Measurements from ENCODE around the gene PITX2. TPM values are rescaled to one million over a fixed set of nuclear protein-coding genes. Genes with fewer than 3 reads are reported as not detected.

The PITX2 gene
- polyA plus RNA-seq, 1 of the 3 experiments (the other 2 are of a cell fraction), result not detected

DNA sequence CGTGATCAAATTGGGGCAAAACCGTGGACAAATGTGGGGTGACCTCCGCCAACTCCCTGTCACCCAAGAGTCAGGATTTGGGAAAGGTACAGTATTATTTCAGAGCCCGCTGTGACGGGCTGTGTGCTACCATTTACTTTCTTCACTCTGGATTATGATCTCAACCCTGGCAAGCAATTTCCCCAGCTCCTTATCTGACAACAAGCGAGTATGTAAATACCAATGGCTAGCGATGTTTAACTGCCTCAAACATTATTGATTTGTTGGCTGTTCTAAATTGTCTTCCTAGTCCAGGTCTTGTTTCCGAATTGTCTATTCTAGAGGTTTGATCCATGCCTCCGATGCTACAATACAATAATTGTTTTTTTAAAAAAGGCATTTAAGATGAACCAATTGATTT is 17.7 kb upstream of the PITX2 start:
- Histone ChIP-seq H3F3A (replicated peaks; ENCODE audit: insufficient read depth) (no peaks in the 10 kb centered on the region), H3K79me2 (ENCODE audit: insufficient read depth) (no peaks in the 10 kb centered on the region), H3K9me3 (no peaks in the 10 kb centered on the region), H3K4me1 (ENCODE audit: control insufficient read depth in 1 of 2, insufficient read depth in 2 of 2, low read depth in 1 of 2, low read length in 1 of 2) (peaks cover 0 to 2% of the 10 kb centered on the region in 2 experiments; a peak in 1 of 4 replicates), H3K9ac (no peak overlapping the region), H3K36me3 (replicated peaks in 1 of 2; ENCODE audit: control insufficient read depth in 1 of 2, insufficient read depth in 2 of 2, low read length in 1 of 2) (no peaks in the 10 kb centered on the region), H3K27ac (ENCODE audit: low read depth in 2 of 2, low read length in 1 of 2) (no peak overlapping the region), H3K4me2 (no peak overlapping the region), H3K4me3 (ENCODE audit: low read depth in 2 of 2, low read length in 1 of 2) (no peak overlapping the region), H2AFZ (ENCODE audit: low read depth) (no peak overlapping the region), H3K27me3 (ENCODE audit: insufficient read depth) (peaks cover 73% of the 10 kb centered on the region), H4K20me1 (ENCODE audit: insufficient read depth) (no peaks in the 10 kb centered on the region), H3K9me2 (no peaks in the 10 kb centered on the region)
- WGBS (ENCODE audit: low lambda C conversion rate), result 2% methylated on average over 9 of the region's 9 CpGs
- ChIA-PET POLR2A (no interaction called here), CTCF (interaction anchor here (1.2 to 1.8 kb wide), 3 partner anchors 8 to 20 kb away, joined by 3 to 5 read pairs (median 4); no protein-coding TSS in a partner anchor)
- no peak for TF ChIP-seq RCOR1 (IDR thresholded peaks at IDR 0.05; ENCODE audit: low read length)
- no peak for TF ChIP-seq CHD2 (IDR thresholded peaks at IDR 0.05; ENCODE audit: low read length, partially characterized antibody)
- no peak for TF ChIP-seq RAD21 (IDR thresholded peaks at IDR 0.05; ENCODE audit: low read length)
- no peak for TF ChIP-seq TAF1 (IDR thresholded peaks at IDR 0.05; ENCODE audit: borderline replicate concordance, low read depth, low read length)
- no peak for TF ChIP-seq SMC3 (IDR thresholded peaks at IDR 0.05; ENCODE audit: low read depth, low read length)
- no peak for TF ChIP-seq EP300 (IDR thresholded peaks at IDR 0.05; ENCODE audit: borderline replicate concordance in 1 of 2, low read depth in 1 of 2, low read length in 1 of 2)
- TF ChIP-seq, protein P1, sequence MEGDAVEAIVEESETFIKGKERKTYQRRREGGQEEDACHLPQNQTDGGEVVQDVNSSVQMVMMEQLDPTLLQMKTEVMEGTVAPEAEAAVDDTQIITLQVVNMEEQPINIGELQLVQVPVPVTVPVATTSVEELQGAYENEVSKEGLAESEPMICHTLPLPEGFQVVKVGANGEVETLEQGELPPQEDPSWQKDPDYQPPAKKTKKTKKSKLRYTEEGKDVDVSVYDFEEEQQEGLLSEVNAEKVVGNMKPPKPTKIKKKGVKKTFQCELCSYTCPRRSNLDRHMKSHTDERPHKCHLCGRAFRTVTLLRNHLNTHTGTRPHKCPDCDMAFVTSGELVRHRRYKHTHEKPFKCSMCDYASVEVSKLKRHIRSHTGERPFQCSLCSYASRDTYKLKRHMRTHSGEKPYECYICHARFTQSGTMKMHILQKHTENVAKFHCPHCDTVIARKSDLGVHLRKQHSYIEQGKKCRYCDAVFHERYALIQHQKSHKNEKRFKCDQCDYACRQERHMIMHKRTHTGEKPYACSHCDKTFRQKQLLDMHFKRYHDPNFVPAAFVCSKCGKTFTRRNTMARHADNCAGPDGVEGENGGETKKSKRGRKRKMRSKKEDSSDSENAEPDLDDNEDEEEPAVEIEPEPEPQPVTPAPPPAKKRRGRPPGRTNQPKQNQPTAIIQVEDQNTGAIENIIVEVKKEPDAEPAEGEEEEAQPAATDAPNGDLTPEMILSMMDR (IDR thresholded peaks at IDR 0.05), result no peak
- TF ChIP-seq, protein P2, sequence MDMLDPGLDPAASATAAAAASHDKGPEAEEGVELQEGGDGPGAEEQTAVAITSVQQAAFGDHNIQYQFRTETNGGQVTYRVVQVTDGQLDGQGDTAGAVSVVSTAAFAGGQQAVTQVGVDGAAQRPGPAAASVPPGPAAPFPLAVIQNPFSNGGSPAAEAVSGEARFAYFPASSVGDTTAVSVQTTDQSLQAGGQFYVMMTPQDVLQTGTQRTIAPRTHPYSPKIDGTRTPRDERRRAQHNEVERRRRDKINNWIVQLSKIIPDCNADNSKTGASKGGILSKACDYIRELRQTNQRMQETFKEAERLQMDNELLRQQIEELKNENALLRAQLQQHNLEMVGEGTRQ (IDR thresholded peaks at IDR 0.05; ENCODE audit: borderline replicate concordance, low read depth, low read length), result no peak
- TF ChIP-seq TEAD4 (IDR thresholded peaks at IDR 0.05; ENCODE audit: borderline replicate concordance, insufficient read depth), result no peak
- no peak for TF ChIP-seq GATA2 (CRISPR knock-in tag; IDR thresholded peaks at IDR 0.05)
- TF ChIP-seq ELF1 (IDR thresholded peaks at IDR 0.05), result no peak
- no peak for TF ChIP-seq MXI1 (IDR thresholded peaks at IDR 0.05; ENCODE audit: low read depth, low read length)
- TF ChIP-seq, protein P3, sequence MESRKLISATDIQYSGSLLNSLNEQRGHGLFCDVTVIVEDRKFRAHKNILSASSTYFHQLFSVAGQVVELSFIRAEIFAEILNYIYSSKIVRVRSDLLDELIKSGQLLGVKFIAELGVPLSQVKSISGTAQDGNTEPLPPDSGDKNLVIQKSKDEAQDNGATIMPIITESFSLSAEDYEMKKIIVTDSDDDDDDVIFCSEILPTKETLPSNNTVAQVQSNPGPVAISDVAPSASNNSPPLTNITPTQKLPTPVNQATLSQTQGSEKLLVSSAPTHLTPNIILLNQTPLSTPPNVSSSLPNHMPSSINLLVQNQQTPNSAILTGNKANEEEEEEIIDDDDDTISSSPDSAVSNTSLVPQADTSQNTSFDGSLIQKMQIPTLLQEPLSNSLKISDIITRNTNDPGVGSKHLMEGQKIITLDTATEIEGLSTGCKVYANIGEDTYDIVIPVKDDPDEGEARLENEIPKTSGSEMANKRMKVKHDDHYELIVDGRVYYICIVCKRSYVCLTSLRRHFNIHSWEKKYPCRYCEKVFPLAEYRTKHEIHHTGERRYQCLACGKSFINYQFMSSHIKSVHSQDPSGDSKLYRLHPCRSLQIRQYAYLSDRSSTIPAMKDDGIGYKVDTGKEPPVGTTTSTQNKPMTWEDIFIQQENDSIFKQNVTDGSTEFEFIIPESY (IDR thresholded peaks at IDR 0.05; ENCODE audit: borderline replicate concordance, low read depth), result no peak
- TF ChIP-seq SIN3A (IDR thresholded peaks at IDR 0.05; ENCODE audit: borderline replicate concordance, low read depth, low read length), result no peak
- TF ChIP-seq FOXJ3 (CRISPR knock-in tag; IDR thresholded peaks at IDR 0.05), result no peak
- TF ChIP-seq JUND (IDR thresholded peaks at IDR 0.05), result no peak
- no peak for TF ChIP-seq FOSL2 (IDR thresholded peaks at IDR 0.05; ENCODE audit: borderline replicate concordance, low read depth)
- no peak for TF ChIP-seq YY1 (IDR thresholded peaks at IDR 0.05; ENCODE audit: low read depth)
- DNase-seq, result no peak
